Body of pancreas (tissue), 4 donors: ENCODE measurements around the gene HSBP1. TPM values are rescaled to one million over a fixed set of nuclear protein-coding genes. Genes with fewer than 3 reads are reported as not detected.

Experiments
- ATAC-seq: fragments of 150-250 bp; one replicate; pipeline ENCODE4 v1.9.1; 2016
- DNase-seq, 4 donors: peaks; one replicate each; pipeline ENCODE4 v3.0.0-alpha.2; 2019
- H3K27ac ChIP-seq, 4 donors: fragments of 200-600 bp; sonication (generic); 1 replicate in 3 of 4; 2 replicates in 1 of 4; pipeline versions ENCODE4 v1.5.1 to v1.6.1; 2016 to 2019; ENCODE audit warnings: mild to moderate bottlenecking in 1 of 4, mixed read lengths in 1 of 4, moderate library complexity in 1 of 4
- H3K27me3 ChIP-seq, 2 donors: fragments of 200-600 bp; sonication (generic); one replicate each; pipeline ENCODE4 v1.6.0; 2016; ENCODE audit warnings: mild to moderate bottlenecking in 1 of 2
- H3K36me3 ChIP-seq, 2 donors: fragments of 200-600 bp; sonication (generic); replicated peaks in 1 of 2; 2 replicates each; pipeline ENCODE4 v1.5.1; 2016; ENCODE audit warnings: low read depth in 2 of 2; ENCODE audit not compliant: insufficient read depth in 1 of 2
- H3K4me1 ChIP-seq: fragments of 200-600 bp; sonication (generic); one replicate; pipeline ENCODE4 v1.6.0; 2016
- H3K4me3 ChIP-seq, 2 donors: fragments of 200-600 bp; sonication (generic); 1 replicate in 1 of 2; 2 replicates in 1 of 2; pipeline ENCODE4 v1.5.1; 2016 to 2019
- H3K9me3 ChIP-seq, 3 donors: fragments of 200-600 bp; sonication (generic); 1 replicate in 2 of 3; 2 replicates in 1 of 3; pipeline ENCODE4 v1.5.1; 2016
- POLR2A ChIP-seq, 3 donors: fragments of 450-650 bp; IDR thresholded peaks; one replicate each; pipeline ENCODE4 v1.6.1; 2016; ENCODE audit warnings: antibody characterized with exemption in 3 of 3, mild to moderate bottlenecking in 2 of 3
- WGBS, 2 donors: methylation state at CpG; one replicate each; pipeline ENCODE4 v1.1.5; 2017; 5-methylcytosine and 5-hydroxymethylcytosine counted together
- intact Hi-C: fragments of 100-400 bp; cut with DNase I; formaldehyde crosslinking; loops from one replicate; pipeline ENCODE4 v1.15.1; 2023
- total RNA-seq, 2 donors: library from RNA; depleted of rRNA; stranded (reverse); fragments of >200 nt; gene quantifications; one replicate each; pipeline ENCODE4 v1.1.0, GENCODE V29; 2016
- TF ChIP-seq, protein P1 (sequence below), 7 experiments: fragments of 450-650 bp in 4 of 7; fragments of 200-600 bp in 3 of 7; sonication (generic) in 3 of 7; IDR thresholded peaks; one replicate each; pipeline ENCODE4 v1.5.1; 2016 to 2019; ENCODE audit warnings: antibody characterized with exemption in 7 of 7

Gene HSBP1
- total RNA-seq, 2 donors from 2014 or later, result 4.9 to 12.5 TPM

DNA sequence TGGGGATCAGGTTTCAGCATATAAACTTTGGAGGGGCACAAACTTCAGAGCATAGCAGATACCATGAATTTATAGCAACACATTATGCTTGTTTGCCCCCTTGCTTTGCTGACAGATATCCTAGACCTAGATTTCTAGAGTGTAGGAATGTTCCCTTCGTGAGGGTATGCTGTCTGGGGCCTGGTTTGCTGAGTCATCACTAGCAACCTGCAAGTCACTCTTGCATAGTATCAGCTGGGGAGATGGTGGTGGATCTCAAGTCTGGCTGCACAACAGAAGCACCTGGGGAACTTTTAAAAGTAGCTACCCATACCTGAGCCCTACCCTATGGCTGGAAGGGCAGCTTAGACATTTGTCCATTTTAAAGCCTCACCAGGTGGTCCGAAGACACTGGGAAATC is 22.3 kb upstream of the HSBP1 start:
- ATAC-seq (no peak), DNase-seq (no peak)
- H3K27me3 ChIP-seq, result no peaks in the 10 kb centered on the region
- H3K36me3 ChIP-seq, result no peaks in the 10 kb centered on the region
- peaks cover 3% of the 10 kb centered on the region for H3K4me1 ChIP-seq
- 44 to 66% methylated on average over 2 of the region's 2 CpGs for WGBS, 2 donors
- intact Hi-C loops, result no loop called here
- TF ChIP-seq POLR2A (IDR thresholded peaks at IDR 0.05), result no peak
- TF ChIP-seq, protein P1, sequence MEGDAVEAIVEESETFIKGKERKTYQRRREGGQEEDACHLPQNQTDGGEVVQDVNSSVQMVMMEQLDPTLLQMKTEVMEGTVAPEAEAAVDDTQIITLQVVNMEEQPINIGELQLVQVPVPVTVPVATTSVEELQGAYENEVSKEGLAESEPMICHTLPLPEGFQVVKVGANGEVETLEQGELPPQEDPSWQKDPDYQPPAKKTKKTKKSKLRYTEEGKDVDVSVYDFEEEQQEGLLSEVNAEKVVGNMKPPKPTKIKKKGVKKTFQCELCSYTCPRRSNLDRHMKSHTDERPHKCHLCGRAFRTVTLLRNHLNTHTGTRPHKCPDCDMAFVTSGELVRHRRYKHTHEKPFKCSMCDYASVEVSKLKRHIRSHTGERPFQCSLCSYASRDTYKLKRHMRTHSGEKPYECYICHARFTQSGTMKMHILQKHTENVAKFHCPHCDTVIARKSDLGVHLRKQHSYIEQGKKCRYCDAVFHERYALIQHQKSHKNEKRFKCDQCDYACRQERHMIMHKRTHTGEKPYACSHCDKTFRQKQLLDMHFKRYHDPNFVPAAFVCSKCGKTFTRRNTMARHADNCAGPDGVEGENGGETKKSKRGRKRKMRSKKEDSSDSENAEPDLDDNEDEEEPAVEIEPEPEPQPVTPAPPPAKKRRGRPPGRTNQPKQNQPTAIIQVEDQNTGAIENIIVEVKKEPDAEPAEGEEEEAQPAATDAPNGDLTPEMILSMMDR (IDR thresholded peaks at IDR 0.05), result no peak
- H3K9me3 ChIP-seq, result no peaks in the 10 kb centered on the region
- H3K27ac ChIP-seq, result no peak overlapping the region
- no peak overlapping the region for H3K4me3 ChIP-seq

DNA sequence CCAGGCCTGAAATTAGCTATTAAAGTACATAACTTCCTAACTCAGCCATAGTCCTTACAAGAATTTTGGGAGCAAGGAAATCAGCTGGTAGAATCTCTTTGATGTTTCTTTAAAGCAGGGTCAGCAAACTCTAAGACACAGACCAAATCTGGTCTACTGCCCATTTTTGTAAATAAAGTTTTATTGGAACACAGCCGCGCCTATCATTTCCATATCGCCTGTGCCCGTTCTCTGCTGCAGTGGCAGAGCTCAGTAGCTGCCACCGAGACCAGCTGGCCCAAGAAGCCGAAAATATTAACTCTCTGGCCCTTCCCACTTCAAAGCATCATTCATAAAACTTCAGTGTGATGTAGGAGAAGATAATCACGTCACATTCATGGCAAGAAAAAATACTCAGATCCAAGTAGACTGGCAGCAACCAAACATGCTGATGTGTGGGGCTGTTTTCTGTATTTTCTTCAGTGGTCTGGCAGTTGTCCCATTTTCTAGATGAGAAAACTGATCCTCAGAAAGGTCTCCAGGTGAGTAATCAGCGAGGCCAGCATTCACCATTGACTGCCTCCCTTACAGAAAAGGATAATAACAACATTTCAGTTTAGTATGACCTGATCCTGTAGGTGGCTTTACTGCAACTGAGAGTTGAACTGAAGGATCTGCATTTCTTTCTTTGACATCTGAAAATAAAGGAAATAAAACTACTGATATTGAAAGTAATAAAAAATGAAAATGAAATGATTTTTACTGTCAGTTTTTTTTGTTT is 18.0 kb upstream of the HSBP1 start:
- no peak overlapping the region for H3K27ac ChIP-seq
- H3K27me3 ChIP-seq, result no peaks in the 10 kb centered on the region
- no peak for ATAC-seq
- H3K36me3 ChIP-seq, result no peaks in the 10 kb centered on the region
- intact Hi-C loops, result no loop called here
- TF ChIP-seq POLR2A (IDR thresholded peaks at IDR 0.05), result no peak
- TF ChIP-seq, protein P1 (IDR thresholded peaks at IDR 0.05), result no peak
- 72 to 83% methylated on average over 8 of the region's 8 CpGs for WGBS, 2 donors
- H3K9me3 ChIP-seq, result no peaks in the 10 kb centered on the region
- H3K4me3 ChIP-seq, result no peak overlapping the region
- no peaks in the 10 kb centered on the region for H3K4me1 ChIP-seq
- no peak for DNase-seq

DNA sequence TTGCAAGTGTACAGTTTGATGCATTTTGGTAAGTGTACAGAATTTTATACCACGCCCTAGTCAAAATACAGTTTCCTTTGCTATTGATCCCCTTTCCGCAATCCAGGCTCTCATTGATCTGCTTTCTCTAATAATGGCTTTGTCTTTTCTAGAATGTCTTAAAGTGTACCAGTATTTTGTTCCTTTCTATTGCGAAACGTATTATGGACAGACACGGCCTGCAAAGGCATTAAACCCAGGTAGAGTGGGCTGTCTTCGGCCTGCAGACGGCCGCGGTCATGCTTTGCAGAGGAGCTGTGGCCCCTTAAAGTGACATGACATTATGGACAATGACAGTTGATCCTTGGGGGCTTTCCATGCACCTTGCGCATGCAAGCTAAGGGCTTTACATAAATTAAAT is 15.9 kb upstream of the HSBP1 start:
- Histone ChIP-seq H3K36me3 (no peaks in the 10 kb centered on the region), H3K9me3 (no peaks in the 10 kb centered on the region), H3K27me3 (no peaks in the 10 kb centered on the region), H3K4me1 (no peaks in the 10 kb centered on the region), H3K4me3 (no peak overlapping the region), H3K27ac (no peak overlapping the region)
- TF ChIP-seq, protein P1 (IDR thresholded peaks at IDR 0.05), result no peak
- TF ChIP-seq POLR2A (IDR thresholded peaks at IDR 0.05), result no peak
- intact Hi-C loops, result no loop called here
- 85 to 87% methylated on average over 10 of the region's 10 CpGs for WGBS, 2 donors
- no peak for ATAC-seq
- no peak for DNase-seq

DNA sequence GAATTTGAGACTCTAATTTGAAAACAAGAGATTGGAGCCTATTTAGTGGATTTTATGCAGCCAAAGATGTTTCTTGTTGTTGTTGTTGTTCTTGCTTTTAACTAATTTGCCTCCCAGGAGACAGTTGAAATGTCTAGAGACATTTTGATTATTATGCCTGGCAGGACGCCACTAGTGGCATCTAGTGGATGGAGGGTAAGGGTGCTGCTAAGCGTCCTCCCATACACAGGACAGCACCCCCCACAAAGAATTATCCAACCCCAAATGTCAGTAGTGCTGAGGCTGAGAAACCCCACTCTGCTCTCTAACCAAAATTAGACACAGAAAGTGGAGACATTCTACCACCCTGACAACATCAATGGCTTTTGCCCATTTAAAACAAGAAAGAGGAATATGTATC is 15.4 kb upstream of the HSBP1 start:
- no peaks in the 10 kb centered on the region for H3K36me3 ChIP-seq
- no peak overlapping the region for H3K27ac ChIP-seq
- intact Hi-C loops, result no loop called here
- H3K27me3 ChIP-seq, result no peaks in the 10 kb centered on the region
- TF ChIP-seq, protein P1 (IDR thresholded peaks at IDR 0.05), result no peak
- no peak for TF ChIP-seq POLR2A (IDR thresholded peaks at IDR 0.05)
- H3K4me3 ChIP-seq, result no peak overlapping the region
- no peaks in the 10 kb centered on the region for H3K9me3 ChIP-seq
- 64 to 74% methylated on average over 2 of the region's 2 CpGs for WGBS, 2 donors
- DNase-seq, result no peak
- H3K4me1 ChIP-seq, result no peaks in the 10 kb centered on the region
- ATAC-seq, result no peak

DNA sequence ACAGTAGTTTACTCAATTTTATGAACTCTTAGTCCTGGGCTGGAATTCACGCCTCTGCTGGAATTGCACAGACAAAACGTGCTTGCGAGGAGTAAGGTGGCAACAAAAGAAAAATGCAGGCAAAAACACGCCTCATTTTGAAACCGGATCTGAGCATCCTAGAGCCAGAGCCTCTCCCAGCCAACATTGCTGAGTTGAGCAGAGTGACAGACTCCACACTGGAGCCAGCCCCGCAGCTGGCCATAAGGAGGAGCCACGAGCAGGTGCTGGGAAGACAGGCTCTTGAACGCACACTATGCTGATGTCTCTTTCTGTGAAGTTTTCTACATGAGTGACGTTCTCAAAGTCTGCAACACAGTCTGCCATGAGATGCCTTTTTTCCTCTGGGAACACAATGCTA is 14.6 kb upstream of the HSBP1 start:
- 58 to 63% methylated on average over 7 to 9 of the region's 9 CpGs for WGBS, 2 donors
- H3K4me3 ChIP-seq, result no peak overlapping the region
- no peaks in the 10 kb centered on the region for H3K36me3 ChIP-seq
- H3K27ac ChIP-seq, result no peak overlapping the region
- no peak for DNase-seq
- H3K9me3 ChIP-seq, result no peaks in the 10 kb centered on the region
- TF ChIP-seq, protein P1 (IDR thresholded peaks at IDR 0.05), result no peak
- TF ChIP-seq POLR2A (IDR thresholded peaks at IDR 0.05), result no peak
- no peaks in the 10 kb centered on the region for H3K4me1 ChIP-seq
- ATAC-seq, result no peak
- H3K27me3 ChIP-seq, result no peaks in the 10 kb centered on the region
- intact Hi-C loops, result no loop called here
